WTC11 (cell line): ENCODE data around the gene TASP1.

Experiments used
- CTCF ChIP-seq: fragments of 200-600 bp; IDR thresholded peaks from 2 replicates; pipeline ENCODE4 v1.8.0; 2022; ENCODE audit warnings: antibody characterized with exemption
- RELA ChIP-seq: sonication (generic); formaldehyde crosslinking; IDR thresholded peaks from 2 replicates; pipeline ENCODE4 v1.8.1; 2022; ENCODE audit warnings: missing genetic modification reagents, mild to moderate bottlenecking, borderline replicate concordance
- ZNF416 ChIP-seq: fragments of 250-450 bp; sonication (Bioruptor Pico); IDR thresholded peaks from 2 replicates; pipeline ENCODE4 v1.9.0; 2021; ENCODE audit warnings: mild to moderate bottlenecking, inconsistent platforms

GRCh38 chr20:13458860-13459451 is 179.8 kb downstream of the TASP1 start:
- TF ChIP-seq ZNF416 (CRISPR knock-in tag) (no peak), RELA (CRISPR knock-in tag) (no peak), CTCF (peak; percentile 68)
